Measurements from ENCODE around the gene DNMT1. TPM values are rescaled to one million over a fixed set of nuclear protein-coding genes. Genes with fewer than 3 reads are reported as not detected.

DNMT1 gene
- polyA plus RNA-seq, 3 donors = 103 to 131 (median 113) TPM

GRCh38 chr19:10126213-10126639, 68.5 kb downstream of the DNMT1 start:
- DNase-seq (ENCODE audit: extremely low read depth in 1 of 11, low read depth in 9 of 11, low spot score in 4 of 11) = no peak

GRCh38 chr19:10124429-10124828, 70.3 kb downstream of the DNMT1 start:
- no peak for DNase-seq (ENCODE audit: extremely low read depth in 1 of 11, low read depth in 9 of 11, low spot score in 4 of 11)

DNA sequence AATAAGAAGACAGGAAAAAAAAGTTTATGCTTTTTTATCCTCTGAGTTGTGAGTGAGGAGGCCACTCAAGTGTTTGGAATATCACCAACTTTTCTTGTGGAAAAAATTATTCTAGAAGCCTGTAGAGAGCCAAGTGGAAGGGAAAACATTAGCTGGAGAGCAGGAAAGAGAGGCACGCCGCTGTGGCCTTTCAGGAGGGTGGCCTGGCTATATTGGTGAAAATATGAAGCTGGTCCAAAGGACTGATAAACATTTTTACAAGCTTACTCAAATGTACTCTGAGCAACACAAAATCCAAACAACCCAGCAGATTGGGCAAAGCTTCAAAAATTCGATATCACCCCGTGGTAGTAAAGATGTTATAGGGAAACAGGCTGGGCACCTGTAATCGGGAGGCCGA, 72.7 kb downstream of the DNMT1 start:
- DNase-seq (ENCODE audit: extremely low read depth in 1 of 11, low read depth in 9 of 11, low spot score in 4 of 11) = no peak

DNA sequence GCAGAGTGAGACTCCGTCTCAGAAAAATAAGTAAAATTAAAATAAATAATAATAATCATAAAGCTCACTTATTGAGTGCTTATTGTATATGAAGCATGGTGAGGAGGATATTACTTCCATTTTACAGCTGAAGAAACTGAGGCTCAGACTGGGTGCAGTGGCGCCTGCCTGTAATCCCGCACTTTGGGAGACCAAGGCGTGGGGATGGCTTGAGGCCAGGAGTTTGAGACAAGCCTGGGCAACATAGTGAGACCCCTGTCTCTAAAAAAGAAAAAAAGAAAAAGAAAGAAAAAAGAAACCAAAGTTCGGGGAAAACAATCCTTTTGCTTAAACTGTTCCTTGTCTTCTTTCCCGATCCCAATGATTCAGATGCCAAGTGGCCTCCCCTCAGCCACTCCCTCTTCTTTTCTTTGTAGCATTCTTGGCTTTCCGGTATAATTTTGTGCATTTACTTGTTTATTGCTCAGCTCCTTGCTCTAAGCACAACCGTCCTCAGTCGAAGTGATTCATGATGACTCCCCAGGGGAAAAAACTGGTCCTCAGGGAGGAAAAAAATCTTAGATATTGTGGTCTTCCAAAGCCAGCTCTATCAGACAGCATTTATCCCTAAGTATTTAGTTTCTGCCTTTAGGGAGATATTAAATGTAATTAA, 74.1 kb downstream of the DNMT1 start:
- DNase-seq (ENCODE audit: extremely low read depth in 1 of 11, low read depth in 9 of 11, low spot score in 4 of 11) = no peak

DNA sequence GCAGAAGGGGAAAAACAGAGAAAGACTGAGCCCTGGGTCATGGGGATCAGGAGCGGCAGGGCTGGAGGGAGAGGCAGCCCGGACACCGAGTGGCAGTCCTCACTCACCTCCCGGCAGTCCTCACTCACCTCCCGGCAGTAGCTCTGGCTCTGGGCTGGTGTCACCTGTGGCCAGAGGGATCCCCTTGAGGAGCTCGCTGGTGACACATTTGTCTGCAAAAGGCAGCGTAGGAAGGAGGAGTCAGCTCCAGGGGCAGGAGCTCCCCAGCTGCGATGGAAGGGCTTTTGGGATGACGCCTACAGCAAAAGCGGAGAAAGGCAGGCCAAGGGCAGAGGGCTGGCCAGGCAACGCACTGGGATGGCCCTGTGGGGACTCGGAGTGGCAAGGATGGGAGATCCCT, 75.8 kb downstream of the DNMT1 start:
- DNase-seq (ENCODE audit: extremely low read depth in 1 of 11, low read depth in 9 of 11, low spot score in 4 of 11) = no peak

DNA sequence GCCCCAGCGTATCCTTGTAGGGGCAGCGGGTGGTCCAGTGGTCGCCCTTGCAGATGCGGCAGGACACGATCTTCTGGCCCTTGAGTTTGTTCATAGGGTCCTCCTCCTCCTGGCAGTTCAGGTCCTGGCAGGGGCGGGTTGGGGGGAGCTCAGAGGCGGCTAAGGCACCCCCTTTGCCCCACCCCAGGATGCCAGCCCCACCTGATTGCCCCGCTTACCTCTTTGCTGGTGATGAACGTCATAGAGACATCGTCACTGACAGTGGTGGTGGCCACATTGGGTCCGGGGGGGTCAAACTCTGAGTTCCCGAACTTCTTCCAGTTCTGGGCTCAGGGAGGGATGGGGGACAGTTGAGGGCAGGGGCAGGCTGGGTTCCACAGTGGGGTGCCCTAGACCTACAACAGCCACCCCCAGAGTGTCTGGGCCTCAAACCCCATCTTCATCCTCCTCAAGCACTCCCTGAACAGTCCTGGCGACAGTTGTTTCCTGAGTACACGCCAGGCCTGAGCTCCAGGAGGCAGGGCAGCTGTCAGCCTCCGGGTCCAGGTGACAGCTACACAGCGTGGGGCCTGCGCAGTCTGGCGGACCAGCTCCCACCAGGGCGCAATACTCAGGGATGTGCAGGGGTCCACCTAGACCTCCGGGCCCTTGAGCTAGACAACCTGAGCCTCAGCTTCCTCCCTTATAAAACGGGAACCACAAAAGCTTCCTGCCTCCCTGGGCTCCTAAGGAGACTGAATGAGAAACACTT, 77.7 kb downstream of the DNMT1 start:
- DNase-seq (ENCODE audit: extremely low read depth in 1 of 11, low read depth in 9 of 11, low spot score in 4 of 11) = no peak

DNA sequence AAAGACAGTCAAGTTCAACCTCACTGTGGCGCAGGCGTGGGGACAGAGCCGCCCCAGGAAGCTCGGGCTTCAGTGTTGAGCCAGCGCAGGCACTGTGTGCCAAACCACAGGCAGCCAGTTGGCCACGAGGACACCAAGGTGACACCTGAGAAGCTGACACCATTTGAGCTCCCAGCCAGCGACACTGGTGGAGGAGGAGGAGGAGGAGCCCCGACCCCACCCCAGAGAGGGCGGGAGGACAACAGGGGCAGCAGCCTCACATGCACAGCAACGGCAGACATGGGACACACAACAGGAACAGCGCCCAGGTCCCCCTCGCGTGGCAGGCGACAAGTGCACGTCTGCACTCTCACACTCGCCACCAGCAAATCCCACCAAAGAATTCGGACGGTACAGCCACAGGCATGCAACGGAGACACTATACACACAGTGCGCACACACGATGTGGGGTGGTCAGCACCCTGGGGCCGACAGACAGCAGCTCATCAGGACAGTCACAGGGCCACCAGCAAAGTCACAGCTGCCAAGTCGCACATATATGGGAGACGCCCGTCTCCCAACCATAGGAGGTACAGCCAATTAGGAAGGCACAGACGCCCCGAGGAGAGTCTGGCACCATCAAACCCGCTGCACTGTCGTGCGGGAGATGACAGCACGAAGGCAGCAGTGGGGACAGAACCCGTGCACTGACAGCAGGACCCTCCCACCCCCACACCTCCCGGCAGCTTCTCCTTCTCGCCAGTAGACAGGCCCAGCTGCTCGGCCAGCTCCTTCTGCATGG, 78.5 kb downstream of the DNMT1 start:
- DNase-seq (ENCODE audit: extremely low read depth in 1 of 11, low read depth in 9 of 11, low spot score in 4 of 11) = no peak

DNA sequence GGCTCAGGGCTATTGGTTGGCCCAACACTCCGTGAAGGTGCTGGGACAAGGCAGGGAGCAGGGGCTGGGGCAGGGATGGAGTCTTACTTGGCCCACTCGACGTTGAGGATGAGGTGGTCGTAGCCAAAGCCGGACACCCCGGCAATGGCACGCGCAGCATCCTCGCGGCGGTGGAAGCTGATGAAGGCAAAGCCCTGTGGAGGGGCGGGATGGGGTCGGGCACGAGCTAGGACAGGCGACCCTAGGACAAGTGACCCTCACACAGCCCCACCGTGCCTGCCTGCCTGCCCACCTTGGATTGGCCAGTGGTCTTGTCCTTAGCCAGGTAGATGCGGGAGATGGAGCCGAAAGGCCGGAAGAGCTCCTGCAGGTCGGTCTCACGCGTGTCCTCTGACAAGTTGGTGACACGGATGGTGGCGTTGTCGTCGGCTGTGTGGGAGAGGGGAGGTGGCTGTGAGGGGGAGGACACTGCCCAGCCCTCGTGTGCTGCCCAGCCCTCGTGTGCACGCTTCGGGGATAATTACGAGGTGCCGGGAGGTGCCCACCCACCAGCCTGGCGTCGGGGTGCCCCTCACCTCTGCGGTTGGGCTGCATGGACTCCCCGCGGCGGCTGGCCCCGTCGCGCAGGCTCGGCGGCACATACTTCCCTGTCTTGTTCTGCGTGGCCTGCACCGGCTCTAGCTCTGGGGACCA, 79.2 kb downstream of the DNMT1 start:
- DNase-seq (ENCODE audit: extremely low read depth in 1 of 11, low read depth in 9 of 11, low spot score in 4 of 11) = no peak

- DNase-seq (ENCODE audit: extremely low read depth in 1 of 11, low read depth in 9 of 11, low spot score in 4 of 11) = no peak
Measured at GRCh38 chr19:10114651-10115391, 79.9 kb downstream of the DNMT1 start.

DNA sequence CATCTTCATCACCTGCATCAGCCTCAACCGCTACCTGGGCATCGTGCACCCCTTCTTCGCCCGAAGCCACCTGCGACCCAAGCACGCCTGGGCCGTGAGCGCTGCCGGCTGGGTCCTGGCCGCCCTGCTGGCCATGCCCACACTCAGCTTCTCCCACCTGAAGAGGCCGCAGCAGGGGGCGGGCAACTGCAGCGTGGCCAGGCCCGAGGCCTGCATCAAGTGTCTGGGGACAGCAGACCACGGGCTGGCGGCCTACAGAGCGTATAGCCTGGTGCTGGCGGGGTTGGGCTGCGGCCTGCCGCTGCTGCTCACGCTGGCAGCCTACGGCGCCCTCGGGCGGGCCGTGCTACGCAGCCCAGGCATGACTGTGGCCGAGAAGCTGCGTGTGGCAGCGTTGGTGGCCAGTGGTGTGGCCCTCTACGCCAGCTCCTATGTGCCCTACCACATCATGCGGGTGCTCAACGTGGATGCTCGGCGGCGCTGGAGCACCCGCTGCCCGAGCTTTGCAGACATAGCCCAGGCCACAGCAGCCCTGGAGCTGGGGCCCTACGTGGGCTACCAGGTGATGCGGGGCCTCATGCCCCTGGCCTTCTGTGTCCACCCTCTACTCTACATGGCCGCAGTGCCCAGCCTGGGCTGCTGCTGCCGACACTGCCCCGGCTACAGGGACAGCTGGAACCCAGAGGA, 80.6 kb downstream of the DNMT1 start:
- no peak for DNase-seq (ENCODE audit: extremely low read depth in 1 of 11, low read depth in 9 of 11, low spot score in 4 of 11)

GRCh38 chr19:10113592-10113963, 81.2 kb downstream of the DNMT1 start:
- DNase-seq (ENCODE audit: extremely low read depth in 1 of 11, low read depth in 9 of 11, low spot score in 4 of 11) = no peak

DNA sequence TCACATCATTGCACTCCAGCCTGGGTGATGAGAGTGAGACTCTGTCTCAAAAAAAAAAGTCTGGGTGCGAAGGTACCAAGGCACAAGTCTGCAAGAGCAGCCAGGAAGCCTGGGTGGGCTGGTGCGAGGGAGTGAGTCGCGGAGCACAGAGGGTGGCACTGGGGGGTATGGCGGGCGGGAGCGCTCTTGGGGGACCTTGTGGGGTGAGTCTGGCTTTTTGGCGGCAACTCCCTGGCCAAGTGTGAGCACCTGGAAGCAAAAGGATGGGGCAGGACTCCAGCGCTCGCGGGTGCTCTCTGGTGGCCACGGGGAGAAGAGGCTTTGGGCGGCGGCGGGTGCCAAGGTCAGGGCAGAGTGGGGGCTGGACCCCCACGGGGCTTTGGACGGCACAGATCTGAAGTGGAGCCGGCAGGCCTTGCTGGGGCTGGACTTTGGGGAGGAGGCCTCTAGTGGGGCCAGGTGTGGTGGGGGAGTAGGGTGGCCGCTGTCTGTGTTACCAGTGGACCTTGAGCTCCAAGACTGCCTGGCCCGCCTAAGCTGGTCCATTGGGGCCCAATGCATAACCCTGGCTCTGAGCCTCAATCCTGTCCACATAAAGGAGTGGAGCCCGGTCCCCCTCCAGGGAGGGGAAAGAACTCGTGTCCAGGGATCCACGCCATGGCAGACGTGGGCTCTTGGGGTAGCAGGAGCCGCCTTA, 81.7 kb downstream of the DNMT1 start:
- no peak for DNase-seq (ENCODE audit: extremely low read depth in 1 of 11, low read depth in 9 of 11, low spot score in 4 of 11)

GRCh38 chr19:10112037-10112761, 82.6 kb downstream of the DNMT1 start:
- DNase-seq (ENCODE audit: extremely low read depth in 1 of 11, low read depth in 9 of 11, low spot score in 4 of 11) = no peak

GRCh38 chr19:10111405-10111811, 83.3 kb downstream of the DNMT1 start, which contains the start of gene P2RY11:
P2RY11 (plus strand) TSS chr19:10111693; CDS start chr19:10111722, 29 bp downstream.
- DNase-seq (ENCODE audit: extremely low read depth in 1 of 11, low read depth in 9 of 11, low spot score in 4 of 11) = no peak

DNA sequence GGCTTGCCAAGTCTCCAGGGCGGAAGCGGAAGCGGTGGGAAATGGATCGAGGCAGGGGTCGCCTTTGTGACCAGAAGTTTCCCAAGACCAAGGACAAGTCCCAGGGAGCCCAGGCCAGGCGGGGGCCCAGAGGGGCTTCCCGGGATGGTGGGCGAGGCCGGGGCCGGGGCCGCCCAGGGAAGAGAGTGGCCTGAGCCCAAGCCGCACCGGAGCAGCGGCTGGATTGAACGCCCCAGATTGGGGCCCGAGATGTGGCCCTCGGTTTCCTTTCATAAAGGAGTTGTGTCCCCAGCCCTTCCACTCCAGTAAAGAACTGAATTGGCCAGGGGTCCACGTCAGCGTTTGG, 83.8 kb downstream of the DNMT1 start:
- DNase-seq (ENCODE audit: extremely low read depth in 1 of 11, low read depth in 9 of 11, low spot score in 4 of 11) = no peak

- no peak for DNase-seq (ENCODE audit: extremely low read depth in 1 of 11, low read depth in 9 of 11, low spot score in 4 of 11)
Measured at GRCh38 chr19:10110076-10110971, 84.4 kb downstream of the DNMT1 start.
